AG09319 (cell line): ENCODE measurements around the gene BAZ2B.

Experiments used
- DNase-seq: peaks from one replicate; pipeline ENCODE4 v3.0.0-alpha.2; 2010; ENCODE audit warnings: low read depth; ENCODE audit errors: extremely low read depth
- TF ChIP-seq, protein P1 (sequence below): IDR thresholded peaks from 2 replicates; pipeline ENCODE4 v1.5.1; 2011; ENCODE audit warnings: low read depth, mild to moderate bottlenecking, inconsistent platforms, low read length, moderate library complexity

Gene BAZ2B

DNA sequence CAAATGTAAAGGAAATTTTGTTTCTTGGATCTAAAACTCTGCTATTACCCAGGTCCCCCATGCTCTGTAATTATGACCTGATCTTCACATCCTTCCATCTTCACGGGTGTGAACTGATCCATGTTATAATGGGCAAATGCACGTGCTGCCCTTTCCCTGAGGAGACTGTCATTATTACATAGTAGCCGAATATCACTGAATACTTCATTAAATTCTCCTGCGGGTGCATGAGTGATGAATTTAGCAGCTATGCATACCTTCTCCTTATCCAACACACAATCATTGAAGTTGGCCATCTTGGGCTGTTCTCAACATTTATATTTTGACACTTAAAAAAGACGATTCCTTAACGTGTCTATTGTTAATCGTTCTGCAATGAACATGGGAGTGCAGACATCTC, 153.4 kb downstream of the BAZ2B start:
- DNase-seq: no peak
- TF ChIP-seq, protein P1, sequence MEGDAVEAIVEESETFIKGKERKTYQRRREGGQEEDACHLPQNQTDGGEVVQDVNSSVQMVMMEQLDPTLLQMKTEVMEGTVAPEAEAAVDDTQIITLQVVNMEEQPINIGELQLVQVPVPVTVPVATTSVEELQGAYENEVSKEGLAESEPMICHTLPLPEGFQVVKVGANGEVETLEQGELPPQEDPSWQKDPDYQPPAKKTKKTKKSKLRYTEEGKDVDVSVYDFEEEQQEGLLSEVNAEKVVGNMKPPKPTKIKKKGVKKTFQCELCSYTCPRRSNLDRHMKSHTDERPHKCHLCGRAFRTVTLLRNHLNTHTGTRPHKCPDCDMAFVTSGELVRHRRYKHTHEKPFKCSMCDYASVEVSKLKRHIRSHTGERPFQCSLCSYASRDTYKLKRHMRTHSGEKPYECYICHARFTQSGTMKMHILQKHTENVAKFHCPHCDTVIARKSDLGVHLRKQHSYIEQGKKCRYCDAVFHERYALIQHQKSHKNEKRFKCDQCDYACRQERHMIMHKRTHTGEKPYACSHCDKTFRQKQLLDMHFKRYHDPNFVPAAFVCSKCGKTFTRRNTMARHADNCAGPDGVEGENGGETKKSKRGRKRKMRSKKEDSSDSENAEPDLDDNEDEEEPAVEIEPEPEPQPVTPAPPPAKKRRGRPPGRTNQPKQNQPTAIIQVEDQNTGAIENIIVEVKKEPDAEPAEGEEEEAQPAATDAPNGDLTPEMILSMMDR: no peak

DNA sequence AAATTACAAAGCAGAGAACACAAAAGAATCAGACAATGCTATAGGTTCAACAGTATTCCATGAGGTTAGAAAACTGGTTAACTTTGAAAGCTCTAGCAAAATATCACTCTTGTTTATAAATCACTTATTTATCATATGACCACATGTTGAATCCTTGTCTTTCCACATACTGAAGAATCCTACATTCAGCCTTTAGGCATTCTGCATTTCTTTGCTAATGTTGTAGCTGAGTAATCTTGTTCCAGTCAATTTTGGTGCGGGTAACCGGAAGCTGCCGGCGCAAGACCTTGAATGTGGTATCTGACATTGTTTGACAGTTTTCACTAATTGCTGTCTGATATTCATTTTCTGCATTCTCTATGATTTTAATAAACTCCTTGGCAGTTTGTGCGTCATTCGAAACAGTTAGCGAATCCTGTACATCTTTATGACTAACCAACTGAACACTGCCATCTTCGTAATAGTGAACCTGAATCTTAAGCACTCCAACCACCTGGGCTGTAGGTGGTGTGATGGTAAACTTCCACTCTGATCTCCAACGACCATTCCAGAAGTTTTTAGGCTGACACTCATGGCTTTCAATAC, 154.1 kb downstream of the BAZ2B start:
- no peak for DNase-seq
- TF ChIP-seq, protein P1: no peak

DNA sequence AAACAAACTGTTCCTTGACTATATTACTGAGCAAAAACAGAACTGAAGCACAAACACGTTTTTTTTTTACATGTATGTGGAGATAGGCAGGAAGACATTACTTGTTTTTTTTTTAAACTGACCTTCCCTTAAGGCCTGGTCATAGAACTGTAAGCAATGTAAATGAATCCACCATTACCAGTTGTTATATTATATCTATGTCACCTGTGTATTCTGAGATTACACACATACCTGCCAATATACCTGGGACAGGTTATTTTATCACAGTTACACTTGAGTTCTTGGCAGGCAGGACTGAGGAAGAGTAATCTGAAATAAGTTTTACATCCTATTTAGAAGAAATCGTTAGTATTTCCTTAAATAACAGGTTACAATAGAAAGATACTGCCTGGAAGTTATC, 155.3 kb downstream of the BAZ2B start:
- TF ChIP-seq, protein P1: no peak
- no peak for DNase-seq

DNA sequence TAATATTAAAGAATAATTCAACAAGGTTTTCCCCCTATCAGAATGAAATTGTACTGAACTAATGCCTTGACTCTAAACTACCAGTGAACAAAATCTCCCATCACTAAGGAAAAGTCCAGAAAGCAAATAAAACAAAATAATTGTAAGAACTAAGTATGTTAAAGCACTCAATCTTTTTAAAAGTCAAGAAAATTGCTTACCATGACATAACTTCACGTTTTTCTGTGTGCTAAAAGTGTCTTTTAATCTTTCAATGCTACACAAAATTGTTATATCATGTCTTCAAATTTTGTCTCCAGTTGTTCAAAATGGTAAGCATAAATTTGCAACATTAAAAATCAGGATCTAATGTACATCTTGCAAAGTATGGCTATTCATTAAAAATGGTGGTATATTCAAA, 156.1 kb downstream of the BAZ2B start:
- TF ChIP-seq, protein P1: no peak

DNA sequence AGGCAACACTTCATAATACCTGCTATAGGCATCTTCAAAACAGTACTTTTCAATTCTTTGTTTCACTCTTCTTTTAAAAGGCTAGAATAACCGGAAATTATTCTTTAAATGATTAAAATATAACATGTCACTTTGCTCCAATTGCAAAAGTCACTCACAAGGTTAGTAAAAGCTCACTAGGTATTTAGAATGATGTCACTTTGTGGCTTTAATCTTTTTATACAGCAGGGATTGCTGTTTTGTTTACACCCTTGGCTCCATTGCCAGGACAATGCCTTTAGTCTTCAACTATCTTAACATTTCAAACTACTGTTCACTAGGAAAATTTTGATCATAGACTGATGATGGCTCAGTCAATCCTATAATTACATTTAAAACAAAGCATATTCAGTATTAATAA, 157.1 kb downstream of the BAZ2B start:
- DNase-seq: no peak
- TF ChIP-seq, protein P1: no peak

More for the DNA sequence above, 156.1 kb downstream of the BAZ2B start:
- no peak for DNase-seq

DNA sequence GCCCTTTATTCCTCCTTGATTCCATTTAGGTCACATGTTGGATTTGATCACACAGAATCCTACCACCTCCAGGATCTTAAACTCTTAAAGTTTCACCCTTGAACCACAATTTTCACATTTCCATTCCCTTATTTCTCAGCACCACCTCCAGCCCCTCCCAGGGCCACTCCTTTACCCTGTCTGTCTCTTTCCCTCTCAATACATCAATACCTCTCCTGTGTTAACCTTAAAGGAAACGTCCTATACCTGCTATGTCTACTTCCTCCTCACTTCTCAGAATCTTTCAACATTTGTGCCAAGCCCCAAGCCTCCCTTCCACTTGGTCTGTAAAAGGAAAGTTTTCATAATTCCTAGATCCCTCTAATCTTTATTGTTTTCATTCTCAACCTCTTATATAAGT, 158.8 kb downstream of the BAZ2B start:
- DNase-seq: no peak
- TF ChIP-seq, protein P1: no peak

DNA sequence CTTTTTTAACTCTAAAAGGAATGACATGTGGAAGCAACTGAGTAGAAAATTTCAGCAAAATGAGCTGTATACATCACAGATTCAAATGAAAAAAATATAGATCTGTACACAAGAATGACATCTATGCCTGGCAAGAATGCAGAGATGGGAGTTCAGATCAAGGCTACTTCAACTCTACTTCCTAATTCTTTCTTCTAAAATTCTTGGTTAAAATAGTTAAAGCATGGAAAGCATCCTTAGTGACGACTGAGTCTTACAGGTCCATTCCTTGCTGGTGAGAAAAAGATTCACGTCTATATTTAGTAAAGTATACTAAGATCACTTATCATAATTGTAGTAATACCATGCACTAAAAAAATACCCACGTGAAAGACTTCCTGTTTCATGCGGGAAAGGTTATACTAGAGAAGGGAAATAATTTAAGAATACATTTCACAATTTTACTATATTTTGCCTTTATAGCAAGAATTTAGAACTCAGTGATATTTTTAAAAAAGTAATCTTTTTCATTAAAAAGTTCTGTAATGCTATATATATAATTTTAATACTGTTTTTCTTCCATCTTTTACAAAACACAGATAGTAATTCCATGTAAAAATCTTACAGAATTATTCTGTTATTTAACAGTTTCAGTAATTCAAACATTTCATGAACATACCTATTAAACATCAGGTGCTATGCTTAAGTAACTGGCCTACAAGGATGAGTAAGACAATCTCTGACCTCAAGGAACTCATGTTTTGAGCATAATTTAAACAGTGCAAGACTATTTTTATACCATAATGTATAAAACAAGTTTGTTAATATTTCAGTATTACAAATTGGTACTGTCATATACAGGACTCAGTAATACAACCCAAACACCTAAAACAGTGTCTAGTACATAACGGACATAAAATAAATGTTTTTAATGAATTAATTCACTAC, 159.6 kb downstream of the BAZ2B start:
- DNase-seq: no peak
- TF ChIP-seq, protein P1: no peak
